ENCODE measurements around the gene ZMYND15. TPM values are rescaled to one million over a fixed set of nuclear protein-coding genes. Genes with fewer than 3 reads are reported as not detected.

ZMYND15 gene
- total and polyA plus RNA-seq, 2 of the 13 experiments (the other 11 are each of a cell fraction or from before 2014, with no cell fraction given), result 0.24 to 2.7 TPM

DNA sequence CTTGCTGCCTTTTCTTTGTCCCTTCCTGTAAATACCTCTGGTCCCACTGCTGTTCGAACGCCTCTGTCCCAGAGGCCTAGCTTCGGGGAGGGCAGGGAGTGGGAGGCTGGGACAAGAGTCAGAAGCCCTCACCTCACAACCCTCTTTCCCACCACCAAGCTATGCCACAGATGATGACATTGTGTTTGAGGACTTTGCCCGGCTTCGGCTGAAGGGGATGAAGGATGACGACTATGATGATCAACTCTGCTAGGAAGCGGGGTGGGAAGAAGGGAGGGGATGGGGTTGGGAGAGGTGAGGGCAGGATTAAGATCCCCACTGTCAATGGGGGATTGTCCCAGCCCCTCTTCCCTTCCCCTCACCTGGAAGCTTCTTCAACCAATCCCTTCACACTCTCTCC is 18.8 kb upstream of the ZMYND15 start:
- 44% methylated on average over 7 of the region's 7 CpGs for WGBS (ENCODE audit: low lambda C conversion rate)
- peak; percentile 35; the same call in 1 of the 2 replicates for TF ChIP-seq HOXA3 (CRISPR knock-in tag; IDR thresholded peaks at IDR 0.05)
- TF ChIP-seq TFAP4 (IDR thresholded peaks at IDR 0.05; ENCODE audit: borderline replicate concordance, low read depth), result no peak
- TF ChIP-seq HIVEP1 (CRISPR knock-in tag; IDR thresholded peaks at IDR 0.05), result no peak
- TF ChIP-seq, protein P1, sequence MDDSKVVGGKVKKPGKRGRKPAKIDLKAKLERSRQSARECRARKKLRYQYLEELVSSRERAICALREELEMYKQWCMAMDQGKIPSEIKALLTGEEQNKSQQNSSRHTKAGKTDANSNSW (CRISPR knock-in tag; IDR thresholded peaks at IDR 0.05; ENCODE audit: borderline replicate concordance), result no peak
- TF ChIP-seq ZBTB21 (CRISPR knock-in tag; IDR thresholded peaks at IDR 0.05), result peak; percentile 87
- TF ChIP-seq ZNF17 (CRISPR knock-in tag; IDR thresholded peaks at IDR 0.05), result no peak
- TF ChIP-seq SOX5 (CRISPR knock-in tag; IDR thresholded peaks at IDR 0.05; ENCODE audit: borderline replicate concordance), result no peak
- no peak for TF ChIP-seq FOXO4 (CRISPR knock-in tag; conservative IDR thresholded peaks at IDR 0.05)
- peak; percentile 81 for TF ChIP-seq ZNF263 (CRISPR knock-in tag; IDR thresholded peaks at IDR 0.05)
- TF ChIP-seq CREB1 (IDR thresholded peaks at IDR 0.05), result peak; percentile 33; the same call in 1 of the 2 replicates
- TF ChIP-seq CREB1 (CRISPR knock-in tag; IDR thresholded peaks at IDR 0.05), result no peak
- TF ChIP-seq ATF4 (CRISPR knock-in tag; IDR thresholded peaks at IDR 0.05), result peak in 1 of 2 experiments; percentile 52; a peak in 1 of 4 replicates
- TF ChIP-seq FOSL2 (CRISPR knock-in tag; IDR thresholded peaks at IDR 0.05), result peak; percentile 43; the same call in 1 of the 2 replicates
- TF ChIP-seq, protein P2, sequence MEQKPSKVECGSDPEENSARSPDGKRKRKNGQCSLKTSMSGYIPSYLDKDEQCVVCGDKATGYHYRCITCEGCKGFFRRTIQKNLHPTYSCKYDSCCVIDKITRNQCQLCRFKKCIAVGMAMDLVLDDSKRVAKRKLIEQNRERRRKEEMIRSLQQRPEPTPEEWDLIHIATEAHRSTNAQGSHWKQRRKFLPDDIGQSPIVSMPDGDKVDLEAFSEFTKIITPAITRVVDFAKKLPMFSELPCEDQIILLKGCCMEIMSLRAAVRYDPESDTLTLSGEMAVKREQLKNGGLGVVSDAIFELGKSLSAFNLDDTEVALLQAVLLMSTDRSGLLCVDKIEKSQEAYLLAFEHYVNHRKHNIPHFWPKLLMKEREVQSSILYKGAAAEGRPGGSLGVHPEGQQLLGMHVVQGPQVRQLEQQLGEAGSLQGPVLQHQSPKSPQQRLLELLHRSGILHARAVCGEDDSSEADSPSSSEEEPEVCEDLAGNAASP (CRISPR knock-in tag; IDR thresholded peaks at IDR 0.05; ENCODE audit: borderline replicate concordance), result no peak
- TF ChIP-seq, protein P3, sequence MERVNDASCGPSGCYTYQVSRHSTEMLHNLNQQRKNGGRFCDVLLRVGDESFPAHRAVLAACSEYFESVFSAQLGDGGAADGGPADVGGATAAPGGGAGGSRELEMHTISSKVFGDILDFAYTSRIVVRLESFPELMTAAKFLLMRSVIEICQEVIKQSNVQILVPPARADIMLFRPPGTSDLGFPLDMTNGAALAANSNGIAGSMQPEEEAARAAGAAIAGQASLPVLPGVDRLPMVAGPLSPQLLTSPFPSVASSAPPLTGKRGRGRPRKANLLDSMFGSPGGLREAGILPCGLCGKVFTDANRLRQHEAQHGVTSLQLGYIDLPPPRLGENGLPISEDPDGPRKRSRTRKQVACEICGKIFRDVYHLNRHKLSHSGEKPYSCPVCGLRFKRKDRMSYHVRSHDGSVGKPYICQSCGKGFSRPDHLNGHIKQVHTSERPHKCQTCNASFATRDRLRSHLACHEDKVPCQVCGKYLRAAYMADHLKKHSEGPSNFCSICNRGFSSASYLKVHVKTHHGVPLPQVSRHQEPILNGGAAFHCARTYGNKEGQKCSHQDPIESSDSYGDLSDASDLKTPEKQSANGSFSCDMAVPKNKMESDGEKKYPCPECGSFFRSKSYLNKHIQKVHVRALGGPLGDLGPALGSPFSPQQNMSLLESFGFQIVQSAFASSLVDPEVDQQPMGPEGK (CRISPR knock-in tag; IDR thresholded peaks at IDR 0.05), result no peak
- TF ChIP-seq ZBTB42 (CRISPR knock-in tag; IDR thresholded peaks at IDR 0.05), result no peak
- no peak for TF ChIP-seq ZNF20 (CRISPR knock-in tag; IDR thresholded peaks at IDR 0.05)
- TF ChIP-seq HNRNPK (IDR thresholded peaks at IDR 0.05; ENCODE audit: low read depth, low read length, poor library complexity, severe bottlenecking), result peak; percentile 57
- TF ChIP-seq HNRNPLL (IDR thresholded peaks at IDR 0.05; ENCODE audit: low read depth, low read length, poor library complexity, severe bottlenecking), result no peak
- Histone ChIP-seq H3K4me2 (ENCODE audit: low read depth, low read length) (peak overlapping the region; percentile 70), H3K4me3 (replicated peaks in 1 of 3; ENCODE audit: insufficient read depth in 1 of 3, low read depth in 2 of 3, low read length in 3 of 3) (no peak overlapping the region), H3K27me3 (ENCODE audit: control insufficient read depth in 1 of 2, insufficient read depth in 2 of 2, low read length in 2 of 2) (no peaks in the 10 kb centered on the region), H3K9me3 (ENCODE audit: low read length) (no peaks in the 10 kb centered on the region), H3K9ac (ENCODE audit: insufficient read depth, low read depth, low read length) (peak overlapping the region; percentile 8; the same call in 1 of the 2 replicates), H3K79me2 (ENCODE audit: insufficient read depth, low read length) (no peaks in the 10 kb centered on the region), H3K36me3 (replicated peaks in 1 of 2; ENCODE audit: control insufficient read depth in 1 of 2, insufficient read depth in 2 of 2, low read length in 2 of 2) (peaks cover 8 to 31% of the 10 kb centered on the region in 2 experiments; a peak in 4 of 5 replicates), H3K27ac (ENCODE audit: extremely low read length, insufficient read depth, low read length) (peak overlapping the region; percentile 68), H4K20me1 (ENCODE audit: insufficient read depth, low read length) (no peaks in the 10 kb centered on the region), H3K4me1 (ENCODE audit: insufficient read depth, low read length) (peaks cover 35% of the 10 kb centered on the region), H2AFZ (ENCODE audit: low read length) (no peak overlapping the region)
- in situ Hi-C loops (cut with HindIII; ENCODE audit: extremely low pct_ligation_motif_present, low pct_unique_long_range_greater_than_20kb) (no loop called here), intact Hi-C loops (cut with micrococcal nuclease; ENCODE audit: unreplicated experiment) (loop anchor here (1.0 kb wide), 2 partner anchors 10 kb away; partner anchors contain the start of gene ARRB2)
- CTCF ChIA-PET (ENCODE audit: low intra/inter-chr PET ratio, low total read pairs), result no interaction called here
- TSS peak; percentile 74 for BruUV-seq (replicated peaks)
- ATAC-seq (peak; percentile 26), FAIRE-seq (peak; percentile 32), DNase-seq (ENCODE audit: low spot score) (peak; percentile 62)
- POLR2A ChIA-PET, result interaction anchor here (0.6 to 3.6 kb wide), 14 partner anchors 9 to 247 kb away, joined by 3 to 87 read pairs (median 12); partner anchors contain the start of genes ARRB2, GLTPD2, MED11 and PELP1
